CD4-positive, alpha-beta T cell treated with Interleukin-1 beta for 1 hour (primary cell): ENCODE measurements around the gene DIO1.

Experiments used
- DNase-seq, 2 donors: peaks; one replicate each; pipeline ENCODE4 v3.0.0-alpha.2; 2020 to 2022

The DIO1 gene

GRCh38 chr1:53895421-53895820 is 1.4 kb downstream of the DIO1 start:
- no peak for DNase-seq

- no peak for DNase-seq
Measured at GRCh38 chr1:53896635-53897229, 2.7 kb downstream of the DIO1 start.

- no peak for DNase-seq
Measured at GRCh38 chr1:53899206-53899628, 5.2 kb downstream of the DIO1 start.

- no peak for DNase-seq
Measured at GRCh38 chr1:53899708-53900107, 5.7 kb downstream of the DIO1 start.

- DNase-seq: no peak
Measured at GRCh38 chr1:53902235-53903138, 8.5 kb downstream of the DIO1 start.

- DNase-seq: no peak
Measured at GRCh38 chr1:53905509-53905908, 11.5 kb downstream of the DIO1 start.

- DNase-seq: no peak
Measured at GRCh38 chr1:53906121-53906520, 12.1 kb downstream of the DIO1 start.

GRCh38 chr1:53909946-53910345 is 16.0 kb downstream of the DIO1 start:
- no peak for DNase-seq

GRCh38 chr1:53911442-53911841 is 17.5 kb downstream of the DIO1 start:
- DNase-seq: no peak

- no peak for DNase-seq
Measured at GRCh38 chr1:53913352-53914033, 19.5 kb downstream of the DIO1 start.

GRCh38 chr1:53918343-53918742 is 24.4 kb downstream of the DIO1 start:
- no peak for DNase-seq

- DNase-seq: no peak
Measured at GRCh38 chr1:53919675-53920066, 25.7 kb downstream of the DIO1 start.

GRCh38 chr1:53927376-53927881 is 33.4 kb downstream of the DIO1 start:
- no peak for DNase-seq

GRCh38 chr1:53929246-53929960 is 35.4 kb downstream of the DIO1 start:
- DNase-seq: no peak

GRCh38 chr1:53930932-53931331 is 36.9 kb downstream of the DIO1 start:
- DNase-seq: no peak

GRCh38 chr1:53931523-53931922 is 37.5 kb downstream of the DIO1 start:
- DNase-seq: no peak

GRCh38 chr1:53934170-53934765 is 40.3 kb downstream of the DIO1 start:
- no peak for DNase-seq

- DNase-seq: no peak
Measured at GRCh38 chr1:53936430-53936829, 42.4 kb downstream of the DIO1 start.

- no peak for DNase-seq
Measured at GRCh38 chr1:53938136-53938830, 44.3 kb downstream of the DIO1 start.

GRCh38 chr1:53942127-53942957 is 48.4 kb downstream of the DIO1 start:
- no peak for DNase-seq

- no peak for DNase-seq
Measured at GRCh38 chr1:53943090-53943489, 49.1 kb downstream of the DIO1 start.
